HepG2 (cell line): ENCODE data around the gene MFSD6. TPM values are rescaled to one million over a fixed set of nuclear protein-coding genes. Genes with fewer than 3 reads are reported as not detected.

Experiments used
- CENPBD1 ChIP-seq: sonication (generic); formaldehyde crosslinking; IDR thresholded peaks from 2 replicates; pipeline ENCODE4 v1.8.0; 2022; ENCODE audit warnings: missing genetic modification reagents, low read depth, mild to moderate bottlenecking, borderline replicate concordance
- CTCF ChIP-seq: sonication (generic); formaldehyde crosslinking; IDR thresholded peaks from 2 replicates; pipeline ENCODE4 v1.5.0; 2020; ENCODE audit warnings: mild to moderate bottlenecking, missing genetic modification reagents, moderate library complexity
- IKZF5 ChIP-seq: IDR thresholded peaks from 2 replicates; pipeline ENCODE4 v1.6.1; 2018; ENCODE audit warnings: missing genetic modification reagents, mild to moderate bottlenecking, missing compliant biosample characterization
- USF2 ChIP-seq, 2 experiments: sonication (generic) in 1 of 2; formaldehyde crosslinking in 1 of 2; IDR thresholded peaks; 2 replicates each; pipeline versions ENCODE4 v1.5.1 to v1.6.1; 2011 to 2020; ENCODE audit warnings: borderline replicate concordance in 1 of 2, low read depth in 1 of 2, low read length in 1 of 2, mild to moderate bottlenecking in 1 of 2, missing genetic modification reagents in 1 of 2, moderate library complexity in 1 of 2
- ZNF12 ChIP-seq: sonication (generic); formaldehyde crosslinking; IDR thresholded peaks from 2 replicates; pipeline ENCODE4 v1.5.0; 2020; ENCODE audit warnings: missing genetic modification reagents
- ZNF382 ChIP-seq: sonication (generic); formaldehyde crosslinking; IDR thresholded peaks from 2 replicates; pipeline ENCODE4 v1.5.0; 2020; ENCODE audit warnings: missing genetic modification reagents, mild to moderate bottlenecking, borderline replicate concordance
- ZNF552 ChIP-seq: sonication (generic); formaldehyde crosslinking; IDR thresholded peaks from 2 replicates; pipeline ENCODE4 v1.9.0; 2022; ENCODE audit warnings: missing genetic modification reagents, mild to moderate bottlenecking, borderline replicate concordance
- ZNF883 ChIP-seq: sonication (generic); formaldehyde crosslinking; IDR thresholded peaks from 2 replicates; pipeline ENCODE4 v1.5.1; 2020; ENCODE audit warnings: mild to moderate bottlenecking, missing genetic modification reagents; ENCODE audit errors: not compliant biosample characterization
- polyA plus RNA-seq, 8 experiments: library from polyadenylated mRNA; depleted of rRNA in 3 of 8; stranded (reverse) in 7 of 8; unstranded in 1 of 8; fragments of >200 nt; fragmentation: Illumina TruSeq in 4 of 8; extraction: Trizol in 4 of 8; gene quantifications; 2 replicates each; pipeline versions ENCODE4 v1.2.1 to v1.2.3, GENCODE V29; 2011 to 2016; ENCODE audit warnings: low read depth in 4 of 8, missing spikeins in 1 of 8, mixed read lengths in 1 of 8; ENCODE audit not compliant: insufficient read depth in 1 of 8
- total RNA-seq, 5 experiments: library from RNA; depleted of rRNA; stranded (reverse); fragments of >200 nt; fragmentation: Illumina TruSeq; extraction: Trizol; gene quantifications; 2 replicates each; pipeline ENCODE4 v1.2.3, GENCODE V29; 2016; ENCODE audit warnings: low read depth in 1 of 5

MFSD6 gene
- total and polyA plus RNA-seq, 2 of the 13 experiments (the other 11 are each of a cell fraction or from before 2014, with no cell fraction given), result 0.92 to 1.4 TPM

GRCh38 chr2:190432567-190433231 is 24.5 kb downstream of the MFSD6 start (continued):
- TF ChIP-seq CTCF (CRISPR knock-in tag), result no peak
- no peak for TF ChIP-seq ZNF883
- no peak for TF ChIP-seq CENPBD1 (CRISPR knock-in tag)
- TF ChIP-seq ZNF552 (CRISPR knock-in tag), result no peak
- no peak for TF ChIP-seq USF2 (IDR thresholded peaks at IDR 0.05; ENCODE audit: low read depth, low read length)
- TF ChIP-seq USF2 (CRISPR knock-in tag; IDR thresholded peaks at IDR 0.05; ENCODE audit: borderline replicate concordance), result no peak
- no peak for TF ChIP-seq ZNF12 (CRISPR knock-in tag)
- no peak for TF ChIP-seq IKZF5 (CRISPR knock-in tag)
- TF ChIP-seq ZNF382 (CRISPR knock-in tag), result no peak
